ENCODE results near the gene EFNA3.

EFNA3 gene

GRCh38 chr1:155131285-155131684, 52.6 kb downstream of the EFNA3 start:
- Histone ChIP-seq H3K27me3 (ENCODE audit: control insufficient read depth in 1 of 2, insufficient read depth in 2 of 2, low read length in 2 of 2) (no peaks in the 10 kb centered on the region), H3K9ac (ENCODE audit: low read depth in 1 of 2, low read length in 2 of 2) (peak overlapping the region; percentile 54 to 96), H3K4me1 (ENCODE audit: control insufficient read depth in 1 of 2, insufficient read depth in 2 of 2, low read length in 2 of 2) (peaks cover 36 to 74% of the 10 kb centered on the region in 2 donors), H3K27ac (ENCODE audit: low read depth, low read length) (peak overlapping the region; percentile 96), H3K36me3 (ENCODE audit: control insufficient read depth in 1 of 2, insufficient read depth in 2 of 2, low read length in 2 of 2) (peaks cover 20 to 26% of the 10 kb centered on the region in 2 donors), H3K4me3 (ENCODE audit: low read depth in 1 of 2, low read length in 2 of 2) (peak overlapping the region; percentile 16 to 73), H3K9me3 (ENCODE audit: control insufficient read depth in 1 of 2, low read length in 2 of 2) (no peaks in the 10 kb centered on the region)

DNA sequence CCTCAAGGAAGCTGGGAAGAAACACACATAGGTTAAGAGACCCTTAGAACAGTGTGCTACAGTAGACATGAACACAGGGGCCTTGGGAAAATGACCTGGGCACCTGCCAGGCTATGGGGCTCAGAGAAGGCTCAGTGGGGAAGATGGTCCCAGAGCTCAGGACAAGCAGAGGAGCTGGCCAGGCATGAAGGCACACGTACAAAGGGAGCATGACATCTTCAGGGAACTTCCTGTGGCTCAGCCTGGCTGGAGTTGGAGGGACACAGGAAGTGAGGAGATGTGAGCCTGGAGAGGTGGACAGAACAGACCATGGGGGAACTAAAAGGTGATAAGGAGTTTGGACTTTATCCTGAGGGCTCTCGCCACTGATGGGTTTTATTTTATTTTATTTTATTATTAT, 53.2 kb downstream of the EFNA3 start:
- no peaks in the 10 kb centered on the region for H3K27me3 ChIP-seq (ENCODE audit: control insufficient read depth in 1 of 2, insufficient read depth in 2 of 2, low read length in 2 of 2)
- peak overlapping the region; percentile 16 to 73 for H3K4me3 ChIP-seq (ENCODE audit: low read depth in 1 of 2, low read length in 2 of 2)
- peak overlapping the region; percentile 54 to 96 for H3K9ac ChIP-seq (ENCODE audit: low read depth in 1 of 2, low read length in 2 of 2)
- H3K27ac ChIP-seq (ENCODE audit: low read depth, low read length), result peak overlapping the region; percentile 96
- peaks cover 20 to 26% of the 10 kb centered on the region in 2 donors for H3K36me3 ChIP-seq (ENCODE audit: control insufficient read depth in 1 of 2, insufficient read depth in 2 of 2, low read length in 2 of 2)
- no peaks in the 10 kb centered on the region for H3K9me3 ChIP-seq (ENCODE audit: control insufficient read depth in 1 of 2, low read length in 2 of 2)
- H3K4me1 ChIP-seq (ENCODE audit: control insufficient read depth in 1 of 2, insufficient read depth in 2 of 2, low read length in 2 of 2), result peaks cover 33 to 72% of the 10 kb centered on the region in 2 donors

DNA sequence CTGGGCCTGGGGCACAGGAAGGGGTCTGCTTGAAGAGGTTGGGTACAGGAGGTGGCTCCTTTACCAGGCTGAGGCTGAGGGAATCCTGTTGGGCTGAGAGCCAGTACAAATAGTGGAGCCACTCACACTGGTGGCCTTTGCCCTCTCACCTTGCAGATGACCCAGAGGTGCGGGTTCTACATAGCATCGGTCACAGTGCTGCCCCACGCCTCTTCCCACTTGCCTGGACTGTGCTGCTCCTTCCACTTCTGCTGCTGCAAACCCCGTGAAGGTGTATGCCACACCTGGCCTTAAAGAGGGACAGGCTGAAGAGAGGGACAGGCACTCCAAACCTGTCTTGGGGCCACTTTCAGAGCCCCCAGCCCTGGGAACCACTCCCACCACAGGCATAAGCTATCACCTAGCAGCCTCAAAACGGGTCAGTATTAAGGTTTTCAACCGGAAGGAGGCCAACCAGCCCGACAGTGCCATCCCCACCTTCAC, 55.2 kb downstream of the EFNA3 start:
- H3K4me1 ChIP-seq (ENCODE audit: control insufficient read depth in 1 of 2, insufficient read depth in 2 of 2, low read length in 2 of 2), result peaks cover 49 to 71% of the 10 kb centered on the region in 2 donors
- peak overlapping the region; percentile 98 for H3K27ac ChIP-seq (ENCODE audit: low read depth, low read length)
- no peaks in the 10 kb centered on the region for H3K9me3 ChIP-seq (ENCODE audit: control insufficient read depth in 1 of 2, low read length in 2 of 2)
- H3K4me3 ChIP-seq (ENCODE audit: low read depth in 1 of 2, low read length in 2 of 2), result peak overlapping the region; percentile 77 to 87
- H3K9ac ChIP-seq (ENCODE audit: low read depth in 1 of 2, low read length in 2 of 2), result peak overlapping the region; percentile 76 to 94
- peaks cover 20 to 30% of the 10 kb centered on the region in 2 donors for H3K36me3 ChIP-seq (ENCODE audit: control insufficient read depth in 1 of 2, insufficient read depth in 2 of 2, low read length in 2 of 2)
- no peaks in the 10 kb centered on the region for H3K27me3 ChIP-seq (ENCODE audit: control insufficient read depth in 1 of 2, insufficient read depth in 2 of 2, low read length in 2 of 2)

DNA sequence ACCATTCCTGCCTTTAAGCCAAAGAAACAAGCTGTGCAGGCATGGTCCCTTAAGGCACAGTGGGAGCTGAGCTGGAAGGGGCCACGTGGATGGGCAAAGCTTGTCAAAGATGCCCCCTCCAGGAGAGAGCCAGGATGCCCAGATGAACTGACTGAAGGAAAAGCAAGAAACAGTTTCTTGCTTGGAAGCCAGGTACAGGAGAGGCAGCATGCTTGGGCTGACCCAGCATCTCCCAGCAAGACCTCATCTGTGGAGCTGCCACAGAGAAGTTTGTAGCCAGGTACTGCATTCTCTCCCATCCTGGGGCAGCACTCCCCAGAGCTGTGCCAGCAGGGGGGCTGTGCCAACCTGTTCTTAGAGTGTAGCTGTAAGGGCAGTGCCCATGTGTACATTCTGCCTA, 55.7 kb downstream of the EFNA3 start:
- Histone ChIP-seq H3K27ac (ENCODE audit: low read depth, low read length) (peak overlapping the region; percentile 98), H3K4me1 (ENCODE audit: control insufficient read depth in 1 of 2, insufficient read depth in 2 of 2, low read length in 2 of 2) (peaks cover 51 to 71% of the 10 kb centered on the region in 2 donors), H3K9me3 (ENCODE audit: control insufficient read depth in 1 of 2, low read length in 2 of 2) (no peaks in the 10 kb centered on the region), H3K4me3 (ENCODE audit: low read depth in 1 of 2, low read length in 2 of 2) (peak overlapping the region; percentile 77 to 87), H3K27me3 (ENCODE audit: control insufficient read depth in 1 of 2, insufficient read depth in 2 of 2, low read length in 2 of 2) (no peaks in the 10 kb centered on the region), H3K9ac (ENCODE audit: low read depth in 1 of 2, low read length in 2 of 2) (peak overlapping the region; percentile 76 to 94), H3K36me3 (ENCODE audit: control insufficient read depth in 1 of 2, insufficient read depth in 2 of 2, low read length in 2 of 2) (peaks cover 20 to 30% of the 10 kb centered on the region in 2 donors)

GRCh38 chr1:155134880-155135414, 56.3 kb downstream of the EFNA3 start:
- Histone ChIP-seq H3K4me3 (ENCODE audit: low read depth in 1 of 2, low read length in 2 of 2) (peak overlapping the region; percentile 77 to 87), H3K36me3 (ENCODE audit: control insufficient read depth in 1 of 2, insufficient read depth in 2 of 2, low read length in 2 of 2) (peaks cover 20 to 30% of the 10 kb centered on the region in 2 donors), H3K9me3 (ENCODE audit: control insufficient read depth in 1 of 2, low read length in 2 of 2) (no peaks in the 10 kb centered on the region), H3K9ac (ENCODE audit: low read depth in 1 of 2, low read length in 2 of 2) (peak overlapping the region; percentile 76 to 94), H3K27me3 (ENCODE audit: control insufficient read depth in 1 of 2, insufficient read depth in 2 of 2, low read length in 2 of 2) (no peaks in the 10 kb centered on the region), H3K4me1 (ENCODE audit: control insufficient read depth in 1 of 2, insufficient read depth in 2 of 2, low read length in 2 of 2) (peaks cover 51 to 67% of the 10 kb centered on the region in 2 donors), H3K27ac (ENCODE audit: low read depth, low read length) (peak overlapping the region; percentile 98)

GRCh38 chr1:155135415-155136028, 56.9 kb downstream of the EFNA3 start, which contains the start of gene SLC50A1:
Gene SLC50A1 (plus strand): TSS chr1:155135852. CDS start chr1:155135912, 60 bp downstream.
- Histone ChIP-seq H3K27me3 (ENCODE audit: control insufficient read depth in 1 of 2, insufficient read depth in 2 of 2, low read length in 2 of 2) (no peaks in the 10 kb centered on the region), H3K27ac (ENCODE audit: low read depth, low read length) (peak within 1 kb of the TSS; percentile 98), H3K9ac (ENCODE audit: low read depth in 1 of 2, low read length in 2 of 2) (peak within 1 kb of the TSS; percentile 76 to 94), H3K36me3 (ENCODE audit: control insufficient read depth in 1 of 2, insufficient read depth in 2 of 2, low read length in 2 of 2) (peaks cover 19 to 30% of the 10 kb centered on the region in 2 donors), H3K4me1 (ENCODE audit: control insufficient read depth in 1 of 2, insufficient read depth in 2 of 2, low read length in 2 of 2) (peaks cover 51 to 64% of the 10 kb centered on the region in 2 donors), H3K9me3 (ENCODE audit: control insufficient read depth in 1 of 2, low read length in 2 of 2) (no peaks in the 10 kb centered on the region), H3K4me3 (ENCODE audit: low read depth in 1 of 2, low read length in 2 of 2) (peak within 1 kb of the TSS; percentile 77 to 87)

DNA sequence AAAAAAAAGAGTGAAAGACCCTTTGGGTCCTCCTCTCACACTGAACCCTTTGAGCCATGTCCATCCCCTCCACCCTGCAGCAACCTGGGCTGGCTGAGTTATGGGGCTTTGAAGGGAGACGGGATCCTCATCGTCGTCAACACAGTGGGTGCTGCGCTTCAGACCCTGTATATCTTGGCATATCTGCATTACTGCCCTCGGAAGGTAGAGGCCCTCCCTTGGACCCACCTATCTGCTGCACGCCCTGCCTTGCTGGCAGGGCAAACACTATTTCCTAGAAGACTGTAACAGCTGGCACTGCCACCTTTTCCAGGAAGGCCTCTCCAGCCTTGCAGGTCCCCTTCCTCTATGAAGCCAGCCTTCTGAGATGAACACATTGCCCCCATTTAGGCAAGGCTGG, 58.1 kb downstream of the EFNA3 start:
- peak overlapping the region; percentile 76 to 80 for H3K9ac ChIP-seq (ENCODE audit: low read depth in 1 of 2, low read length in 2 of 2)
- peaks cover 44 to 53% of the 10 kb centered on the region in 2 donors for H3K4me1 ChIP-seq (ENCODE audit: control insufficient read depth in 1 of 2, insufficient read depth in 2 of 2, low read length in 2 of 2)
- peaks cover 7 to 25% of the 10 kb centered on the region in 2 donors for H3K36me3 ChIP-seq (ENCODE audit: control insufficient read depth in 1 of 2, insufficient read depth in 2 of 2, low read length in 2 of 2)
- H3K27me3 ChIP-seq (ENCODE audit: control insufficient read depth in 1 of 2, insufficient read depth in 2 of 2, low read length in 2 of 2), result no peaks in the 10 kb centered on the region
- H3K4me3 ChIP-seq (ENCODE audit: low read depth in 1 of 2, low read length in 2 of 2), result peak overlapping the region; percentile 77 to 87
- H3K27ac ChIP-seq (ENCODE audit: low read depth, low read length), result peak overlapping the region; percentile 58
- no peaks in the 10 kb centered on the region for H3K9me3 ChIP-seq (ENCODE audit: control insufficient read depth in 1 of 2, low read length in 2 of 2)

Data from duodenal mucosa (tissue), 2 donors.